PC-9 (cell line): Measurements from ENCODE around the gene IL1RAPL1. TPM values are rescaled to one million over a fixed set of nuclear protein-coding genes. Genes with fewer than 3 reads are reported as not detected.

ENCODE experiments used
- BruUV-seq: library from RNA; stranded (reverse); fragments of 400-500 nt; replicated peaks from 2 replicates; lab custom pipeline; 2021; lab: Mats Ljungman, UMichigan
- CTCF ChIA-PET: fragments of 300-600 bp; sonication (Branson Sonifier 250); formaldehyde crosslinking; loops from one replicate; lab custom pipeline; 2022; ENCODE audit warnings: antibody characterized with exemption; lab: Charles Lee
- POLR2A ChIA-PET: fragments of 300-600 bp; sonication (Branson Sonifier 250); formaldehyde crosslinking; loops from one replicate; lab custom pipeline; 2022; ENCODE audit warnings: antibody characterized with exemption; ENCODE audit not compliant: unreplicated experiment; lab: Charles Lee
- DNase-seq, 2 experiments: peaks; one replicate each; pipeline versions ENCODE4 v3.0.0 to v3.0.0-alpha.2; 2015 to 2022; ENCODE audit warnings: mixed read lengths in 1 of 2
- H2AFZ ChIP-seq: fragments of 200-600 bp; sonication (generic); 2 replicates; pipeline ENCODE4 v1.8.1; 2017; ENCODE audit warnings: antibody characterized with exemption
- H3F3A ChIP-seq: fragments of 200-600 bp; sonication (generic); 2 replicates; pipeline ENCODE4 v1.8.1; 2017; ENCODE audit warnings: antibody characterized with exemption, mild to moderate bottlenecking, low read depth; ENCODE audit not compliant: insufficient read depth
- H3K27ac ChIP-seq: fragments of 200-600 bp; sonication (generic); 2 replicates; pipeline ENCODE4 v1.6.1; 2016; ENCODE audit warnings: mixed run types
- H3K27me3 ChIP-seq: fragments of 200-600 bp; sonication (generic); 2 replicates; pipeline ENCODE4 v1.6.1; 2016; ENCODE audit warnings: low read depth, mixed run types; ENCODE audit not compliant: insufficient read depth
- H3K36me3 ChIP-seq: fragments of 200-600 bp; sonication (generic); 2 replicates; pipeline ENCODE4 v1.6.1; 2016; ENCODE audit warnings: low read depth, mixed run types
- H3K4me1 ChIP-seq: fragments of 200-600 bp; sonication (generic); replicated peaks from 2 replicates; pipeline ENCODE4 v1.6.1; 2016; ENCODE audit warnings: mixed run types; ENCODE audit not compliant: insufficient read depth
- H3K4me2 ChIP-seq: fragments of 200-600 bp; sonication (generic); 2 replicates; pipeline ENCODE4 v1.6.1; 2017; ENCODE audit warnings: mixed run types
- H3K4me3 ChIP-seq: fragments of 200-600 bp; sonication (generic); 2 replicates; pipeline ENCODE4 v1.6.1; 2016; ENCODE audit warnings: mixed run types
- H3K79me2 ChIP-seq: fragments of 200-600 bp; sonication (generic); 2 replicates; pipeline ENCODE4 v1.6.1; 2017; ENCODE audit warnings: low read depth, mixed run types
- H3K9me2 ChIP-seq: fragments of 200-600 bp; sonication (generic); 2 replicates; pipeline ENCODE4 v1.8.1; 2017; ENCODE audit warnings: mild to moderate bottlenecking; ENCODE audit not compliant: insufficient read depth
- H3K9me3 ChIP-seq: fragments of 200-600 bp; sonication (generic); 2 replicates; pipeline ENCODE4 v1.8.1; 2016; ENCODE audit warnings: low read depth; ENCODE audit not compliant: insufficient read depth
- H4K20me1 ChIP-seq: fragments of 200-600 bp; sonication (generic); 2 replicates; pipeline ENCODE4 v1.8.1; 2017; ENCODE audit not compliant: insufficient read depth
- CTCF ChIP-seq: fragments of 200-600 bp; sonication (generic); conservative IDR thresholded peaks from 2 replicates; pipeline ENCODE4 v1.6.1; 2017; ENCODE audit warnings: mixed run types, antibody characterized with exemption, mild to moderate bottlenecking, moderate library complexity
- EZH2 ChIP-seq: fragments of 200-600 bp; sonication (generic); IDR thresholded peaks from 2 replicates; pipeline ENCODE4 v1.8.0; 2017; ENCODE audit warnings: antibody characterized with exemption, low read depth
- intact Hi-C: fragments of 100-400 bp; cut with micrococcal nuclease; formaldehyde crosslinking; loops from one replicate; pipeline ENCODE4 v1.10.0; 2022; ENCODE audit not compliant: unreplicated experiment
- total RNA-seq: library from RNA; stranded (reverse); gene quantifications from 2 replicates; pipeline ENCODE4 v1.2.3, GENCODE V29; 2021

IL1RAPL1 gene
- total RNA-seq, 1 experiment from 2014 or later: 0.26 TPM

DNA sequence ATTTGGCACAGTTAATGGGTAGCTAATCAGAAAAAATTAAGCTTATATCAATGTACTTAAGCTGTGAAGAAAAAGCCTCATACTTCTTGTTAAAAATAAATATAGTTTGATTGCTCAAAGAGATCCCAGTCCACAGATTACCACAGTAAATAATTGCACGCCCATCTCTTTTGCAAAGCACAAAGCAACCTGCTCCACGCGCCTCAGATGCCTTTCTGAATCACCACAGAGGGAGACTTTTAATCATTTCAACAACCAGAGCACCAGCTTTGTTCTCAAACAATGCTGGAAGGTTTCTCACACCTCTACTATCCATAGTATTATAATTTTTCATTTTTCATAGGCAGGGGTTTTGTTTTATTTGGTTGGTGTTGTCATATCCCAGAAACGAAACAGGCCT is 1289.5 kb downstream of the IL1RAPL1 start:
- Histone ChIP-seq H3K4me1 (no peaks in the 10 kb centered on the region), H4K20me1 (no peaks in the 10 kb centered on the region), H3K4me3 (no peak overlapping the region), H3K36me3 (no peaks in the 10 kb centered on the region), H3K79me2 (no peaks in the 10 kb centered on the region), H3K9me2 (no peaks in the 10 kb centered on the region), H3F3A (no peaks in the 10 kb centered on the region), H3K9me3 (no peaks in the 10 kb centered on the region), H2AFZ (no peak overlapping the region), H3K27me3 (no peaks in the 10 kb centered on the region), H3K27ac (no peak overlapping the region), H3K4me2 (no peak overlapping the region)
- BruUV-seq: no TSS peak
- CTCF ChIA-PET: no interaction called here
- TF ChIP-seq EZH2: no peak
- no peak for TF ChIP-seq CTCF
- DNase-seq: no peak
- POLR2A ChIA-PET: no interaction called here
- intact Hi-C loops: no loop called here

- no peaks in the 10 kb centered on the region for H3K9me3 ChIP-seq
- intact Hi-C loops: no loop called here
- no peaks in the 10 kb centered on the region for H3K36me3 ChIP-seq
- H3K4me3 ChIP-seq: no peak overlapping the region
- no peaks in the 10 kb centered on the region for H3K4me1 ChIP-seq
- H3F3A ChIP-seq: no peaks in the 10 kb centered on the region
- H3K9me2 ChIP-seq: no peaks in the 10 kb centered on the region
- POLR2A ChIA-PET: no interaction called here
- CTCF ChIA-PET: no interaction called here
- no peak overlapping the region for H2AFZ ChIP-seq
- DNase-seq: no peak
- BruUV-seq: no TSS peak
- H4K20me1 ChIP-seq: no peaks in the 10 kb centered on the region
- H3K27ac ChIP-seq: no peak overlapping the region
- no peaks in the 10 kb centered on the region for H3K79me2 ChIP-seq
- H3K4me2 ChIP-seq: no peak overlapping the region
- no peaks in the 10 kb centered on the region for H3K27me3 ChIP-seq
- TF ChIP-seq CTCF (no peak), EZH2 (no peak)
Measured at GRCh38 chrX:29880977-29881376, 1293.7 kb downstream of the IL1RAPL1 start.

DNA sequence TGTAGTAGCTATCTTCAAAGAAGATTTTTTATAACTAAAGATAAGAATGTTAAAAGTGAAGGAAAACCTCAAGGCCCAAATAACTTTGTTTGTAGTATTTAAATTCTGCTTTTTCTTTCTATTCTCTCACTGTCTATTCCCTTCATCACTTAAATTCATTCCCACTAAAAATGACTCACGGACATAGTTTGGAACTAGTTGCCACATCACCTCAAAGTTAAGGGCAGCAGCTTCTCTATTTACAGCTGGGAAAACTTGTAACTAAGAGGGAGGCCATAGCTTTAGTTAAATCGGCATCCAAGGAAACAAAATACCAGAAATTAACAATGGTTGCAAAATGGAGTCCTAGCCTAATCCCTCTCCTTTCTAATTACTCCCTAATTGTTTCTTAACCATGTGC is 1302.8 kb downstream of the IL1RAPL1 start:
- ChIA-PET CTCF (no interaction called here), POLR2A (no interaction called here)
- no peaks in the 10 kb centered on the region for H3K9me3 ChIP-seq
- no peaks in the 10 kb centered on the region for H3K36me3 ChIP-seq
- no peak overlapping the region for H2AFZ ChIP-seq
- no peaks in the 10 kb centered on the region for H3K27me3 ChIP-seq
- no peak for DNase-seq
- no peaks in the 10 kb centered on the region for H3K4me1 ChIP-seq
- intact Hi-C loops: no loop called here
- no peak overlapping the region for H3K27ac ChIP-seq
- H4K20me1 ChIP-seq: no peaks in the 10 kb centered on the region
- H3K4me3 ChIP-seq: no peak overlapping the region
- H3K79me2 ChIP-seq: no peaks in the 10 kb centered on the region
- H3K4me2 ChIP-seq: no peak overlapping the region
- TF ChIP-seq EZH2 (no peak), CTCF (no peak)
- no peaks in the 10 kb centered on the region for H3K9me2 ChIP-seq
- H3F3A ChIP-seq: no peaks in the 10 kb centered on the region
- BruUV-seq: no TSS peak
